ENCODE measurements around the gene NR2F1-AS1. TPM values are rescaled to one million over a fixed set of nuclear protein-coding genes. Genes with fewer than 3 reads are reported as not detected.

The NR2F1-AS1 gene
- polyA plus RNA-seq, 1 donor (not counting 4 experiments of a cell fraction or from before 2014, with no cell fraction given) = 0.25 TPM

- TF ChIP-seq CTCF (optimal IDR thresholded peaks at IDR 0.05 in 1 of 3, IDR thresholded peaks at IDR 0.05 in 1 of 3, conservative IDR thresholded peaks at IDR 0.05 in 1 of 3; ENCODE audit: extremely low read depth in 1 of 3, insufficient read depth in 2 of 3, low read length in 3 of 3) (no peak), EZH2 (IDR thresholded peaks at IDR 0.05; ENCODE audit: low read length) (no peak)
- DNase-seq (ENCODE audit: low read depth, low spot score) = no peak
- dilution Hi-C loops (cut with MboI; ENCODE audit: extremely low pct_ligation_motif_present, low sequenced_read_pairs) = no loop called here
- Histone ChIP-seq H3K4me1 (ENCODE audit: control insufficient read depth, extremely low read depth, insufficient read depth, low read length) (no peaks in the 10 kb centered on the region), H3K36me3 (ENCODE audit: control insufficient read depth in 2 of 2, extremely low read depth in 1 of 2, insufficient read depth in 2 of 2, low read length in 2 of 2) (no peaks in the 10 kb centered on the region), H3K27ac (ENCODE audit: control insufficient read depth, insufficient read depth, low read length) (no peak overlapping the region), H3K9me3 (ENCODE audit: control insufficient read depth, low read depth, low read length) (no peaks in the 10 kb centered on the region), H3K9ac (ENCODE audit: control insufficient read depth, extremely low read depth, insufficient read depth, low read length) (no peak overlapping the region), H3K9me1 (ENCODE audit: control insufficient read depth, extremely low read depth, insufficient read depth, low read length) (no peaks in the 10 kb centered on the region), H3K79me2 (ENCODE audit: control insufficient read depth, insufficient read depth, low read length) (no peaks in the 10 kb centered on the region), H4K20me1 (ENCODE audit: control insufficient read depth, extremely low read depth, insufficient read depth, low read length) (no peaks in the 10 kb centered on the region), H3K4me3 (ENCODE audit: control insufficient read depth in 2 of 3, extremely low read depth in 1 of 3, insufficient read depth in 2 of 3, low read depth in 1 of 3, low read length in 3 of 3) (no peak overlapping the region), H3K4me2 (ENCODE audit: control insufficient read depth, extremely low read depth, insufficient read depth, low read depth, low read length) (no peak overlapping the region), H2AFZ (ENCODE audit: control insufficient read depth, low read length) (no peak overlapping the region), H3K27me3 (ENCODE audit: control insufficient read depth, extremely low read depth, insufficient read depth, low read length) (no peaks in the 10 kb centered on the region)
- FAIRE-seq = no peak
These were observed 171.3 kb downstream of the NR2F1-AS1 start for GRCh38 chr5:93409691-93410090.

GRCh38 chr5:93407454-93407853, 173.6 kb downstream of the NR2F1-AS1 start:
- FAIRE-seq (no peak), DNase-seq (ENCODE audit: low read depth, low spot score) (no peak)
- no peak overlapping the region for H2AFZ ChIP-seq (ENCODE audit: control insufficient read depth, low read length)
- no peaks in the 10 kb centered on the region for H3K36me3 ChIP-seq (ENCODE audit: control insufficient read depth in 2 of 2, extremely low read depth in 1 of 2, insufficient read depth in 2 of 2, low read length in 2 of 2)
- no peaks in the 10 kb centered on the region for H3K79me2 ChIP-seq (ENCODE audit: control insufficient read depth, insufficient read depth, low read length)
- no peaks in the 10 kb centered on the region for H3K27me3 ChIP-seq (ENCODE audit: control insufficient read depth, extremely low read depth, insufficient read depth, low read length)
- no peaks in the 10 kb centered on the region for H4K20me1 ChIP-seq (ENCODE audit: control insufficient read depth, extremely low read depth, insufficient read depth, low read length)
- H3K4me1 ChIP-seq (ENCODE audit: control insufficient read depth, extremely low read depth, insufficient read depth, low read length) = no peaks in the 10 kb centered on the region
- H3K9me1 ChIP-seq (ENCODE audit: control insufficient read depth, extremely low read depth, insufficient read depth, low read length) = no peaks in the 10 kb centered on the region
- no peak overlapping the region for H3K4me2 ChIP-seq (ENCODE audit: control insufficient read depth, extremely low read depth, insufficient read depth, low read depth, low read length)
- no peak overlapping the region for H3K4me3 ChIP-seq (ENCODE audit: control insufficient read depth in 2 of 3, extremely low read depth in 1 of 3, insufficient read depth in 2 of 3, low read depth in 1 of 3, low read length in 3 of 3)
- H3K9me3 ChIP-seq (ENCODE audit: control insufficient read depth, low read depth, low read length) = no peaks in the 10 kb centered on the region
- H3K9ac ChIP-seq (ENCODE audit: control insufficient read depth, extremely low read depth, insufficient read depth, low read length) = no peak overlapping the region
- H3K27ac ChIP-seq (ENCODE audit: control insufficient read depth, insufficient read depth, low read length) = no peak overlapping the region
- dilution Hi-C loops (cut with MboI; ENCODE audit: extremely low pct_ligation_motif_present, low sequenced_read_pairs) = no loop called here
- TF ChIP-seq CTCF (optimal IDR thresholded peaks at IDR 0.05 in 1 of 3, IDR thresholded peaks at IDR 0.05 in 1 of 3, conservative IDR thresholded peaks at IDR 0.05 in 1 of 3; ENCODE audit: extremely low read depth in 1 of 3, insufficient read depth in 2 of 3, low read length in 3 of 3) (no peak), EZH2 (IDR thresholded peaks at IDR 0.05; ENCODE audit: low read length) (no peak)

Measured in keratinocyte (primary cell).